ENCODE measurements around the gene ANO5.
"Not testable (repeated sequence)": the region's sequence is repeated elsewhere in the genome, so short reads cannot be mapped to it uniquely, and the experiment has no call there.

Gene ANO5

GRCh38 chr11:22276535-22276934, 83.7 kb downstream of the ANO5 start:
- peaks cover 25% of the 10 kb centered on the region for H3K4me1 ChIP-seq (ENCODE audit: low read length)
- H3K4me2 ChIP-seq (ENCODE audit: low read length): peak overlapping the region; percentile 65
- H3K9me3 ChIP-seq (ENCODE audit: insufficient read depth, low read length): no peaks in the 10 kb centered on the region
- no peaks in the 10 kb centered on the region for H3K27me3 ChIP-seq (ENCODE audit: low read depth, low read length)
- peak overlapping the region; percentile 50 for H3K27ac ChIP-seq (ENCODE audit: low read length)
- H3K4me3 ChIP-seq (ENCODE audit: low read length): peak overlapping the region; percentile 31; the same call in 1 of the 2 replicates
- no peak overlapping the region for H2AFZ ChIP-seq (ENCODE audit: low read depth, low read length)
- no peaks in the 10 kb centered on the region for H3K79me2 ChIP-seq (ENCODE audit: low read length)
- TF ChIP-seq CTCF (IDR thresholded peaks at IDR 0.05; ENCODE audit: low read depth, low read length): no peak
- TF ChIP-seq EZH2phosphoT487 (IDR thresholded peaks at IDR 0.05; ENCODE audit: low read depth): no peak
- H3K9ac ChIP-seq (ENCODE audit: low read length): no peak overlapping the region
- no peaks in the 10 kb centered on the region for H4K20me1 ChIP-seq (ENCODE audit: insufficient read depth, low read length)
- no peaks in the 10 kb centered on the region for H3K36me3 ChIP-seq (replicated peaks; ENCODE audit: low read depth, low read length)

DNA sequence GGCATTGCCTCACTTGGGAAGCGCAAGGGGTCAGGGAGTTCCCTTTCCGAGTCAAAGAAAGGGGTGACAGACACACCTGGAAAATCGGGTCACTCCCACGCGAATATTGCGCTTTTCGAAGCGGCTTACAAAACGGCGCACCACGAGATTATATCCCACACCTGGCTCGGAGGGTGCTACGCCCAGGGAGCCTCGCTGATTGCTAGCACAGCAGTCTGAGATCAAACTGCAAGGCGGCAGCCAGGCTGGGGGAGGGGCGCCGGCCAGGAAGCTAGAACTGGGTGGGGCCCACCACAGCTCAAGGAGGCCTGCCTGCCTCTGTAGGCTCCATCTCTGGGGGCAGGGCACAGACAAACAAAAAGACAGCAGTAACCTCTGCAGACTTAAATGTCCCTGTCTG, 92.1 kb downstream of the ANO5 start:
- H3K27me3 ChIP-seq (ENCODE audit: low read depth, low read length); H3K4me2 ChIP-seq (ENCODE audit: low read length); H3K27ac ChIP-seq (ENCODE audit: low read length); H3K9me3 ChIP-seq (ENCODE audit: insufficient read depth, low read length); H3K36me3 ChIP-seq (replicated peaks; ENCODE audit: low read depth, low read length); H3K4me1 ChIP-seq (ENCODE audit: low read length); H3K79me2 ChIP-seq (ENCODE audit: low read length); H2AFZ ChIP-seq (ENCODE audit: low read depth, low read length); H4K20me1 ChIP-seq (ENCODE audit: insufficient read depth, low read length); H3K4me3 ChIP-seq (ENCODE audit: low read length); H3K9ac ChIP-seq (ENCODE audit: low read length): not testable (repeated sequence)

DNA sequence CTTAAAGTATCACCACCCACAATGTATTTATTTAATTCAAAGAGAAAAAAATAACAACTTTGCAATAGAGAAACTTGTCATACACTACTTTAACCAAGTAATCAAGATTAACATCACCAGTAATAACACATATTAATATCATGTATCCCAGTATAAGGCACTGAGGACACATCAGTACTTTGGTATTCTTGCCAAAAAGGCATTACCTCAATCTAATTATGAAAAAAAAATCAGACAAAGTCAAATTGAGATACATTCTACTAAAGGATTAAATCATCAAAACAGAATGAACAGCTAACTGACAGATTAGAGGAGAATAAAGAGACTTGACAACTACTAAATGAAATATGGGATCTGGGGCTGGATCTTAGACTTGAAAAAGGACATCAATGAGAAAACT, 109.5 kb downstream of the ANO5 start:
- no peaks in the 10 kb centered on the region for H3K4me1 ChIP-seq (ENCODE audit: low read length)
- no peak overlapping the region for H3K9ac ChIP-seq (ENCODE audit: low read length)
- no peak overlapping the region for H3K4me2 ChIP-seq (ENCODE audit: low read length)
- no peak overlapping the region for H3K4me3 ChIP-seq (ENCODE audit: low read length)
- no peak overlapping the region for H3K27ac ChIP-seq (ENCODE audit: low read length)
- H3K27me3 ChIP-seq (ENCODE audit: low read depth, low read length): peaks cover 5% of the 10 kb centered on the region; the same call in 1 of the 2 replicates
- no peaks in the 10 kb centered on the region for H3K9me3 ChIP-seq (ENCODE audit: insufficient read depth, low read length)
- H3K79me2 ChIP-seq (ENCODE audit: low read length): no peaks in the 10 kb centered on the region
- H2AFZ ChIP-seq (ENCODE audit: low read depth, low read length): no peak overlapping the region
- TF ChIP-seq CTCF (IDR thresholded peaks at IDR 0.05; ENCODE audit: low read depth, low read length): no peak
- no peak for TF ChIP-seq EZH2phosphoT487 (IDR thresholded peaks at IDR 0.05; ENCODE audit: low read depth)
- no peaks in the 10 kb centered on the region for H4K20me1 ChIP-seq (ENCODE audit: insufficient read depth, low read length)
- H3K36me3 ChIP-seq (replicated peaks; ENCODE audit: low read depth, low read length): no peaks in the 10 kb centered on the region

DNA sequence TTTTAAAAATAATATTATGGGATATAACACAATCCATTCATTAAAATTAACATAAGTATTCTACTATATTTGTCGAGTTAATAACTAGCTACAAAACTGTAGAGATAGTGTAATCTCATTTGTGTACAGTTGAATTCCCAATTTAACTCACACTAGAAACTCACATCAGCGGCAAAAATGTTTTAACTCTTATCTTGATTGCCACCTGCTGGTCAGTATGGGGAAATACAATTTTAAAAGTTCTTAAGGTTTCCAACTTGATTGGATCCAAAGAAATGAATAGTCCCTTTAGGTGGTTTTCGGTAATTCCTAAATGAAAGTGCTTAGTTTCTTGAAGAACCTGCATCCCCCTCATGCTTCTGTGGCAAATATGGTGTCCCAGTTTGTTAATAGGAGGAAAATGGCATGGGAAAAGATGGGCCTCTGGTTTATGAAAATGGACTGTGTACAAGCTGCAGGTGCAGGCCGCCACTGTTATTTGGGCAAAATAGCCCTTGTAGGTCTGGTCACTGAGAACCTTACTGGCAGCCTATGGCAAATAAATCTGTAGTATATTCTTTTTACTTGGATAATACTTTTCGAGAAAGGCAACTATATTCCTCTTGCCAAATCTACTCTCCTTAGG, 111.6 kb downstream of the ANO5 start:
- no peak overlapping the region for H3K27ac ChIP-seq (ENCODE audit: low read length)
- H3K9ac ChIP-seq (ENCODE audit: low read length): no peak overlapping the region
- TF ChIP-seq EZH2phosphoT487 (IDR thresholded peaks at IDR 0.05; ENCODE audit: low read depth): no peak
- TF ChIP-seq CTCF (IDR thresholded peaks at IDR 0.05; ENCODE audit: low read depth, low read length): peak; percentile 68
- H3K36me3 ChIP-seq (replicated peaks; ENCODE audit: low read depth, low read length): no peaks in the 10 kb centered on the region
- H3K27me3 ChIP-seq (ENCODE audit: low read depth, low read length): peaks cover 8% of the 10 kb centered on the region; the same call in 1 of the 2 replicates
- H2AFZ ChIP-seq (ENCODE audit: low read depth, low read length): no peak overlapping the region
- no peaks in the 10 kb centered on the region for H3K4me1 ChIP-seq (ENCODE audit: low read length)
- H3K4me3 ChIP-seq (ENCODE audit: low read length): no peak overlapping the region
- no peaks in the 10 kb centered on the region for H3K79me2 ChIP-seq (ENCODE audit: low read length)
- H3K9me3 ChIP-seq (ENCODE audit: insufficient read depth, low read length): no peaks in the 10 kb centered on the region
- H4K20me1 ChIP-seq (ENCODE audit: insufficient read depth, low read length): no peaks in the 10 kb centered on the region
- H3K4me2 ChIP-seq (ENCODE audit: low read length): no peak overlapping the region
